Stimulated activated CD8-positive, alpha-beta memory T cell treated with anti-CD3 and anti-CD28 coated beads, Interleukin-7, amount 100 ng/mL, for 48 hours (primary cell): Measurements from ENCODE around the gene LILRA2.
"Not testable (repeated sequence)": the region's sequence is repeated elsewhere in the genome, so short reads cannot be mapped to it uniquely, and the experiment has no call there.

Source experiments
- DNase-seq, 2 donors: peaks; one replicate each; pipeline ENCODE4 v3.0.0-alpha.2; 2020; ENCODE audit warnings: low read depth in 1 of 2; ENCODE audit errors: extremely low read depth in 1 of 2

Gene LILRA2

DNA sequence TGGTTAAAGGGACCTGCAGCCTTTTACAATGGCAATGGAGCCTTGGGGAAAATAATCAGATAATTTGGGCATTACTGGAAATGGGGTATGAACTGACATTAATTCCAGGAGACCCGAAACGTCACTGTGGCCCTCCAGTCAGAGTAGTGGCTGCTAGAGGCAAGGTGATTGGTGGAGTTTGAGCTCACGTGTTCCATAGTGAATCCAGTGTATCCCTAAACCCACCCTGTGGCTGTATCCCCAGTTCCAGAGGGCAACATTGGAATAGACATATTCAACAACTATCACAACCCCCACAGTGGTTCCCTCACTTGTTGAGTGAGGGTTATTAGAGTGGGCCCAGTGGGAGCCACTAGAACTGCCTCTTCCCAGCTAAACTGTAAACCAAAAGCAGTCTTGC lies 3.3 kb upstream of the LILRA2 start:
- no peak for DNase-seq

- not testable (repeated sequence) for DNase-seq
Measured at GRCh38 chr19:54571715-54572615, 1.6 kb upstream of the LILRA2 start.

DNA sequence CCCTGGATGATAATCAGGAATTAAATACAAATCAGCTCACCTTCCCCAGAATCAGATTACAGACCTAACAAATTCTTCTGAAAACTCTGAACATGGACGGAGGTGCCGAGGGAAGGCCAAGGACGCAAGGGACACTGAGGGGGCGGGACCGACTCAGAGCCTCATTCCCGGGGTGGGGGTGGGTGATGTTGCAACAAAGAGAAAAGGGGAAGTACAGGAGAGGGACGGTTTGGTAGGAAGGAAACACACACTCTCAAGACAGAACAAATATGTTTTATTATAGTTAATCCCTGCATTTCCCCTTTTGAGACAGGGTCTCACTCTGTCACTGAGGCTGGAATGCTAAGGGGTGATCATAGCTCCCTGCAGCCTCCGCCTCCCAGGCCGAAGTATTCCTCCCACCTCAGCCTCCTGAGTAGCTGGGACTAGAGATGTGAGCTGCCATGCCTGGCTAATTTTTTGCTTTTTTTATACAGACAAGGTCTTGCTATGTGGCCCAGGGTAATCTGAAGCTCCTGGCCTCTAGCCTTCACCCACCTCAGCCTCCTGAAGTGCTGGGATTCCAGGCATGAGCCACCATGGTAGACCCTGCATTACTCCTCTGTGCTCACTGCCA lies 786 bp upstream of the LILRA2 start:
- DNase-seq, result no peak

GRCh38 chr19:54574051-54574450 lies 461 bp downstream of the LILRA2 start:
- no peak for DNase-seq

- no peak for DNase-seq
Measured at GRCh38 chr19:54574527-54575056, 1.0 kb downstream of the LILRA2 start.

GRCh38 chr19:54575205-54575604 lies 1.6 kb downstream of the LILRA2 start:
- not testable (repeated sequence) for DNase-seq

DNA sequence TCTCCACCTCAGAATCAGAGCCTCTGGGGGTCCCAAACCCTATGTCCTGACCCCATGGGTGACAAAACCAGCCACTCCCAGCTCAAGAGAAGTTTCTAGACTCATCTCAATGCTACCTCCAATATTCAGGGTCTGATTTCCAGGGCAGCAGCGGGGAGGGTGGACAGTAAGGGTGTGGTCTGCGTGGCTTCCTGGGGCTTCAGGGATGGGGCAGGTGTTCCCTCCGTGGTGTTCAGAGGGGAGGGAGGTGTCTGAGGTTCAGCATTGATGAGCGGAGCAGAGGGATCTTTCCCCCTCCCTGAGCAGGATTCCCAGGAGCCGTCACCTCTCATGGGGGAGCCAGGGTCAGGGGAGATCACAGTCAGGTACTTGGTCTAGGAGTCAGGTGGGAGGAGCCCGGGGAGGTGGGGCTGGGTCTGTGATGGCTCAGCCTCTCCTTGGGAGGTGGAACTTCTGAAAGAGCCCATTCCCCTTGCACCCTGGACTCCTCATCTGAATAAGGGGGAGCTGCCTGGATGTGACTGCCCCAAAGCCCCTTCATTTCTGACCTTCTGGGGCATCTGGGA lies 2.9 kb downstream of the LILRA2 start:
- no peak for DNase-seq

- DNase-seq, result no peak
Measured at GRCh38 chr19:54577334-54577733, 3.7 kb downstream of the LILRA2 start.

- not testable (repeated sequence) for DNase-seq
Measured at GRCh38 chr19:54578268-54578667, 4.7 kb downstream of the LILRA2 start.

DNA sequence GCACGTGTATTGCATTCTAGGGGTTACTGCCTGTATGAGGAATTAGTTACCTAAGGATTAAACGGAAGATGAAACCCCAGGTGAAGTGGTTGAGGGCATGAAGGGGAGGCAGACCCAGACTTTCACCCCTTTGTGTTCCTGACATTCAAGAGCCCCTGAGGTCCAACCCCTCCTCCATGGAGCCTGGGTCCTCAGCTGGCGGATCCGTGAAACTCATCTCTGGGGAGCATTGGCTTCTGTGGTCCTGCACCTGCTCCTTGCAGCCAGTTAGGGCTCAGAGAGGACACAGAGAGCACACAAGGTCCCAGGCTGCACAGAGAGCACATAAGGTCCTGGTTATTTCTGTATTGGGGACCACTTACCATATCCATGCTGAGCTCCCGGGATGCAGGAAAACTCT lies 12.8 kb downstream of the LILRA2 start:
- DNase-seq, result no peak

DNA sequence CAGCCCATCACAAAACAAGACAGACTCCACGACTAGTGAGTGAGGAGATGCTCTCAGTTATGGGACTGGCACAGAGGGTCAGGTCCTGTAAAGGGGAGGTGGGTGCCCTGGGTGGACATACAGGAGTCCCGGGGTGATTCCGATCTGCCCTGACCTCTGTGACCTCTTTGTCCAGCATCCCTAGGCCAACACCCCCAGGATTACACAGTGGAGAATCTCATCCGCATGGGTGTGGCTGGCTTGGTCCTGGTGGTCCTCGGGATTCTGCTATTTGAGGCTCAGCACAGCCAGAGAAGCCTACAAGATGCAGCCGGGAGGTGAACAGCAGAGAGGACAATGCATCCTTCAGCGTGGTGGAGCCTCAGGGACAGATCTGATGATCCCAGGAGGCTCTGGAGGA lies 13.4 kb downstream of the LILRA2 start:
- no peak for DNase-seq

DNA sequence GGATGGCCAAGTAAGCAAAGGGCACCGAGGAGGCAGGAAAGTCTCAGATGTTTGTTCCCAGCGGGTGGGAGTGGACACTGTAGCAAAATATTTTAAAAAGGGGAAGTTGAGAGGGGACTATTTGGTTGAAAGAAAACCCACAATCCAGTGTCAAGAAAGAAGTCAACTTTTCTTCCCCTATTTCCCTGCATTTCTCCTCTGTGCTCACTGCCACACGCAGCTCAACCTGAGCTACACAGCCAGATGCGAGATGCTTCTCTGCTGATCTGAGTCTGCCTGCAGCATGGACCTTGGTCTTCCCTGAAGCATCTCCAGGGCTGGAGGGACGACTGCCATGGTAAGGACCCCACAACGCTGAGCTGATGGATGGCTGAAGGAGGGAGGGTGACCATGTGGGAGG lies 19.9 kb downstream of the LILRA2 start, which contains the start of gene LILRA1:
Gene LILRA1 (plus strand): TSS at position 188 of the 400 bp plus-strand sequence. CDS start 613 bp downstream, outside the sequence.
- not testable (repeated sequence) for DNase-seq

DNA sequence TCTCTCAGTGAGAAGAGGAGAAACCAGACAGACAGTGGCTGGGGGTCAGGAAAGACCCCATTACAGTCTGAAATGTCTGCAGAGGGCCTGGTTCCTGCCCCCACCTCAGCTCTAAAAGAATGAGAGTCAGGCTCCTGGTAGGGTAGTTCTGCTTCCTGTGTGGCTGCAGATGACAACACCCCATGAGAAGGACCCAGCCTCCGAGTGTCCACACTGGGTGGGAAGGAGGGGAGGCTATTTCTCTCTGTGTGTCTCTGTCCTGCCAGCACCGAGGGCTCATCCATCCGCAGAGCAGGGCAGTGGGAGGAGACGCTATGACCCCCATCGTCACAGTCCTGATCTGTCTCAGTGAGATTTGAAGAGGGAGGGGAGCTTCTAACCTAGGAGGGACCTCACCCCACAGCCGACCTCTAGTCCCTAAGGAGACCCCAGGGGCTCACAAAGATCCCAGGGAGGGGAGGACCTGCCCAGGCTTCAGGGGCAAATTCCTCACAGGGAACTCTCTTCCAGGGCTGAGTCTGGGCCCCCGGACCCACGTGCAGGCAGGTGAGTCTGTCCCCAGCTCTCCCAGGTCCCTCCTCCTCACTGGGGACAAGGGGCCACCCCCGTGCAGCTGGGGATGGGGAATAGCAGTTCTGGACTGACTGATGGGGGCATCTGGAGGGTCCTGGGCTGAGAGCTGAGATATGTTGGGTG lies 20.5 kb downstream of the LILRA2 start:
- not testable (repeated sequence) for DNase-seq

DNA sequence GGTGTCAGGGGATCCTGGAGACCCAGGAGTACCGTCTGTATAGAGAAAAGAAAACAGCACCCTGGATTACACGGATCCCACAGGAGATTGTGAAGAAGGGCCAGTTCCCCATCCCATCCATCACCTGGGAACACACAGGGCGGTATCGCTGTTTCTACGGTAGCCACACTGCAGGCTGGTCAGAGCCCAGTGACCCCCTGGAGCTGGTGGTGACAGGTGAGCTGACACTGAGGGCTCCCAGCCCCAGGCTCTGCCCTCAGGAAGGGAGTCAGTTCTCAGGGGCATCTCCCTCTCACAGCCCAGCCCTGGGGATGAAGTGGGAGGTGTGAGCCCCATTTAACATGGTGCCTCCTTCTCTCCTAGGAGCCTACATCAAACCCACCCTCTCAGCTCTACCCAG lies 21.1 kb downstream of the LILRA2 start:
- no peak for DNase-seq

DNA sequence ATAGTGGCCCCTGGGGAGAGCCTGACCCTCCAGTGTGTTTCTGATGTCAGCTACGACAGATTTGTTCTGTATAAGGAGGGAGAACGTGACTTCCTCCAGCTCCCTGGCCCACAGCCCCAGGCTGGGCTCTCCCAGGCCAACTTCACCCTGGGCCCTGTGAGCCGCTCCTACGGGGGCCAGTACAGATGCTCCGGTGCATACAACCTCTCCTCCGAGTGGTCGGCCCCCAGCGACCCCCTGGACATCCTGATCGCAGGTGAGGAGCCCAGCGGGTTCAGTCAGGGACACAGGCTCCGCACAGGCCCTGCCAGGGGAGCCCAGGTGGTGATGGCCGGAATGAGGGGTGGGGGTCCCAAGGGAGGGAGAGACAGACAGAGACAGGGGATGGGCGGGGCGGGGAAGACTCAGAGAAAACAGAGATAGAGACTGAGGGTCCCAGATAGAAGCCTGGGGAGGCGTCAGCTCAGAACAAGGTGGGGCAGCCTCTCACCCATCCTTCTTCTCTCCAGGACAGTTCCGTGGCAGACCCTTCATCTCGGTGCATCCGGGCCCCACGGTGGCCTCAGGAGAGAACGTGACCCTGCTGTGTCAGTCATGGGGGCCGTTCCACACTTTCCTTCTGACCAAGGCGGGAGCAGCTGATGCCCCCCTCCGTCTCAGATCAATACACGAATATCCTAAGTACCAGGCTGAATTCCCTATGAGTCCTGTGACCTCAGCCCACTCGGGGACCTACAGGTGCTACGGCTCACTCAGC lies 22.3 kb downstream of the LILRA2 start:
- not testable (repeated sequence) for DNase-seq

DNA sequence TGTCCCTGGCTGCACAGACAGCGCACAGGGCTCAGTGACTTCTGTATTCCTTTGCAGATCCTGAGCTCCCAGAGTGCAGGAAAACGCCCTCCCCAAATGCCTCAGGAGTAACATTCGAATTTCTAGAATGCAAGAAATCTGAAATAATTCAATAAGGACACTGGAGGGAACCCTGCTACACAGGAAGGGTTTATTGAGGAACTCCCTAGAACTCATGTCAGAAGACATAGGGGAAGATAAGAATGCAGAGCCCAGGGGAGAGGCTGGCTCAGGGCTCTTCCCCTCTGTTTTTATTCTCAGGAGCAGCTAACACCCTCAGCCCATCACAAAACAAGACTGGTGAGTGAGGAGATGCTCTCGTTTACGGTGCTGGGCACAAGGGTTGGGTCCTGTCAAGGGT lies 26.6 kb downstream of the LILRA2 start:
- no peak for DNase-seq

DNA sequence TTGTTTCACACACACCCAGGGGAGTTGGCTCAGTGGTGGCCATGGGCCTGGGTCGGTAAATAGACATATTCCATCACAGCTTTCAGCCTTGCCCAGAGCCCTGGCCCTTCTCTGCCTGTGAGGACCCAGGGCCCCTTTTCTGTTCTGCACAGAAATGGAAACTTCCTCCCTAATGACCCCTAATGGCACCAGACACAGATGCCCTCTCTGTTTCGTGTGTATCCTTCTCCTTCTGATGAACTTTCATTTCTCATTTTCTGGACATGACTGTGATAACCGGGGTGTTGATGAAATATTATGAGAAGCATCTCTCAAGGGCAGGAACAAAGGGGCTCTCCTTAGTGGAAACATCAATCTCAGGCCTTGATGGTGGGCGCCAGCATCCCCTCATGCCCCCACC lies 32.6 kb downstream of the LILRA2 start:
- DNase-seq, result no peak

DNA sequence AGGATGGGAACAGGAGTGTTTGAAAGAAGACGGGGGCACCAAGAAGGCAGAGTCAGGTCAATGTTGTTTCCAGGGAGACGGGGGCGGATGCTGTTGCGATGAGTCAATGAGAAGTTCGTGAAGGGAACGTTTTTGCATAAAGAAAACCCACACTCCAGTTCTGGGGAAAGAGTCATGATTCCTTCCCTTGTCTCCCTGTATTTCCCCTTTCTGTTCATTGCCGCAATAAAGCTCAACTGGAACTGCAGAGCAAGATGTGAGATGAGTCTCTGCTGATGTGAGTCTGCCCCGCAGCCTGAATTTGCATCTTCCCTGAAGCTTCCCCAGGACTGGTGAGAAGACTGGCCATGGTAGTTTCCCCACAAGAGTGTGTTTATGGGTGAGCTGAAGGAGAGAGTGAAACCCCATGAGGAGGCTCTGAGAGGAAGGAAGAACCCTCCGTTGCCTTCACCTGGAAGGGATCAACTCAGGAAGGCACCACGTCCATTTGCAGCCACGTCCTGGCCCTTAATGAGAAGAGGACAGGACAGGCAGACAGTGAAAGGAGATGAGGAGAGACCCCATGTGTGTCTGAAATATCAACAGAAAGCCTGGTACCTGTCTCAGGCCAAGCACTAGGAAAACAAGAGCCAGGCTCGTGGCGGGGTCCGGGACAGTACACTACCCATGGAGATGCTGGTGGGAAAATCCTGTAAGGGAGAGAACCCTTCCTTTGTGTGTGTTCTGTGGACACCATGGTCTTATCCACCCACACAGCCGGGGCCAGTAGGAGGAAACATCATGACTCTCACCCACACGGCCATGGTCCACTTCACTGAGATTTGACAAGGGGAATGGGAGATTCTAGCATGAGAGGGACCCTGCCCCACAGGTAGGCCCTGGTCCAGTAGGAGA lies 33.5 kb downstream of the LILRA2 start:
- DNase-seq, result no peak

DNA sequence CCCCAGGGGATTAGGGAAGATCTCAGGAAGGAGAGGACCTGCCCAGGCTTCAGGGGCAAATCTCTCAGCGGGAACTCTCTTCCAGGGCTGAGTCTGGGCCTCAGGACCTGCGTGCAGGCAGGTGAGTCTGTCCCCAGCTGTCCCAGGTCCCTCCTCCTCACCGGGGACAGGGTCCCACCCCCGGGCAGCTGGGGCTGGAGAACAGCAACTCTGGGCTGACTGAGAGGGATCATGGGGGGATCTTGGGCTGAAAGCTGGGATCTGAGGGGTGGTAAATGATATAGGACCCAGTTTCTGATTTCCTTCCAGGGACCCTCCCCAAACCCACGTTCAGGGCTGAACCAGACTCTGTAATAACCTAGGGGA lies 34.2 kb downstream of the LILRA2 start:
- DNase-seq, result no peak
